K562 treated with DMSO at 1 percent for 12 hours (cell line): ENCODE data around the gene ACSM3. TPM values are rescaled to one million over a fixed set of nuclear protein-coding genes. Genes with fewer than 3 reads are reported as not detected.

Source experiments
- total RNA-seq: library from RNA; unstranded; fragments of 300-600 nt; gene quantifications from 2 replicates; pipeline ENCODE4 v1.2.3, GENCODE V29; 2022; ENCODE audit not compliant: insufficient read depth

The ACSM3 gene
- total RNA-seq, result 130 and 164 TPM in 2 replicates

GRCh38 chr16:20763461-20764232 lies at the start of gene ACSM3:
ACSM3 (plus strand) TSS chr16:20764014; CDS start chr16:20770035, 6,021 bp downstream.

GRCh38 chr16:20741554-20742285 lies 22.1 kb upstream of the ACSM3 start, which contains the start of gene THUMPD1:
THUMPD1 (minus strand) TSS chr16:20741818; CDS start chr16:20741739, 79 bp downstream.

GRCh38 chr16:20806168-20807050 lies 42.6 kb downstream of the ACSM3 start, which contains the start of the genes ERI2 and REXO5:
ERI2 (minus strand) TSS chr16:20806472; CDS start chr16:20806430, 42 bp downstream.
REXO5 (plus strand) TSS chr16:20806527; CDS start chr16:20806954, 427 bp downstream.

Other genes starting within 250 kb of the ACSM3 start
- 2.5 and 2.6 TPM in 2 replicates for gene ACSM2B, start 187.6 kb upstream of the ACSM3 start, total RNA-seq
- 1.0 and 1.1 TPM in 2 replicates for gene ACSM1, start 66.3 kb upstream of the ACSM3 start, total RNA-seq
- gene THUMPD1, start 22.2 kb upstream of the ACSM3 start, total RNA-seq, result 13.2 and 33.4 TPM in 2 replicates
- gene ERI2, start 42.5 kb downstream of the ACSM3 start, total RNA-seq, result 12.5 and 34.9 TPM in 2 replicates
- gene REXO5, start 42.5 kb downstream of the ACSM3 start, total RNA-seq, result 15.6 and 28.1 TPM in 2 replicates
- 1.9 and 5.3 TPM in 2 replicates for gene DCUN1D3, start 136.3 kb downstream of the ACSM3 start, total RNA-seq
- gene LYRM1, start 136.8 kb downstream of the ACSM3 start, total RNA-seq, result 34.4 and 48.6 TPM in 2 replicates